GM12865 (cell line): ENCODE data around the gene NOL7.

Source experiments
- DNase-seq: peaks from one replicate; pipeline ENCODE4 v3.0.0; 2010; ENCODE audit warnings: low read depth
- H3K4me3 ChIP-seq: 2 replicates; pipeline ENCODE4 v1.5.1; 2011; ENCODE audit warnings: mild to moderate bottlenecking, low read depth, low read length, control low read depth
- TF ChIP-seq, protein P1 (sequence below): IDR thresholded peaks from 2 replicates; pipeline ENCODE4 v1.5.1; 2011; ENCODE audit warnings: low read length, control low read depth, low read depth, inconsistent platforms; ENCODE audit not compliant: insufficient read depth; ENCODE audit errors: missing control alignments

Gene NOL7

GRCh38 chr6:13641315-13641714 is 26.2 kb downstream of the NOL7 start:
- DNase-seq, result no peak

DNA sequence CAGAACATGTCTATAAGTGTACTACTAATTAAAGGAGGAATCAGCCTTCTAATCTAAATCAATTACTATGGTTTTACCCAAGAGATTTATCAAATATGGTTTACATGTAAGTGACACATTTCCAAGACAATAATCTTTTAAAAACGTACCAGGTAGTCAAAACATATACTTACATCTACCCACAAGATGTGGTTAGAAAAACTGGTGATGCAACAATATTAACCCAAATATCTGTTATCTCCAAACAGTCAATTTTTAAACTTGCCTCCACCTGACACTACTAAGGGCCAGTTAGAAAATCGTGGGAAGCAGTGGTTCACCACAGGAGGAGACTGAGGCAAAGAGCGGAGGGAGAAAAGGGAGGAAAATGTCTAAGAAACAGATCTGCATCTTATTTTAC is 28.0 kb downstream of the NOL7 start:
- TF ChIP-seq, protein P1, sequence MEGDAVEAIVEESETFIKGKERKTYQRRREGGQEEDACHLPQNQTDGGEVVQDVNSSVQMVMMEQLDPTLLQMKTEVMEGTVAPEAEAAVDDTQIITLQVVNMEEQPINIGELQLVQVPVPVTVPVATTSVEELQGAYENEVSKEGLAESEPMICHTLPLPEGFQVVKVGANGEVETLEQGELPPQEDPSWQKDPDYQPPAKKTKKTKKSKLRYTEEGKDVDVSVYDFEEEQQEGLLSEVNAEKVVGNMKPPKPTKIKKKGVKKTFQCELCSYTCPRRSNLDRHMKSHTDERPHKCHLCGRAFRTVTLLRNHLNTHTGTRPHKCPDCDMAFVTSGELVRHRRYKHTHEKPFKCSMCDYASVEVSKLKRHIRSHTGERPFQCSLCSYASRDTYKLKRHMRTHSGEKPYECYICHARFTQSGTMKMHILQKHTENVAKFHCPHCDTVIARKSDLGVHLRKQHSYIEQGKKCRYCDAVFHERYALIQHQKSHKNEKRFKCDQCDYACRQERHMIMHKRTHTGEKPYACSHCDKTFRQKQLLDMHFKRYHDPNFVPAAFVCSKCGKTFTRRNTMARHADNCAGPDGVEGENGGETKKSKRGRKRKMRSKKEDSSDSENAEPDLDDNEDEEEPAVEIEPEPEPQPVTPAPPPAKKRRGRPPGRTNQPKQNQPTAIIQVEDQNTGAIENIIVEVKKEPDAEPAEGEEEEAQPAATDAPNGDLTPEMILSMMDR, result no peak
- H3K4me3 ChIP-seq, result no peak overlapping the region
- no peak for DNase-seq

More at GRCh38 chr6:13641315-13641714, 26.2 kb downstream of the NOL7 start:
- TF ChIP-seq, protein P1, result no peak
- no peak overlapping the region for H3K4me3 ChIP-seq

GRCh38 chr6:13648850-13649249 is 33.7 kb downstream of the NOL7 start:
- no peak for DNase-seq
- H3K4me3 ChIP-seq, result no peak overlapping the region
- TF ChIP-seq, protein P1, result no peak

DNA sequence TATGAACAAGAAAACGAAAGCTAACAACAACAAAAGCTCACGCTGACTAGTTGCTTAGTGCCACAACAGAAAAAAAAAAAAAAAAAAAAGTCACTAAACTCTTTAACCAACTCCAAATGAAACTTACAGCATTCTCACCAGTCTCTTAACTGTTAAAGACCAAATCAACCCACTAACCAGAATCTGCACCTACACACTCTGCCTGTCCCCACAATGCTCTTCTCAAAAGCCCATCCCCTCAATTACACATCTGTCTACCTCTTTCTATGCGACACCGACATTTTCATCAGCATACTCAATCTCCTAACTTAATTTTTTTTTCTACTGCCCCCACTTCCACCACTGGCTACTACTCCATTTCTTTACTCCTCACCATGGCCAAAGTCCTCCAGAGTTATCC is 34.3 kb downstream of the NOL7 start:
- TF ChIP-seq, protein P1, result no peak
- DNase-seq, result no peak
- no peak overlapping the region for H3K4me3 ChIP-seq

DNA sequence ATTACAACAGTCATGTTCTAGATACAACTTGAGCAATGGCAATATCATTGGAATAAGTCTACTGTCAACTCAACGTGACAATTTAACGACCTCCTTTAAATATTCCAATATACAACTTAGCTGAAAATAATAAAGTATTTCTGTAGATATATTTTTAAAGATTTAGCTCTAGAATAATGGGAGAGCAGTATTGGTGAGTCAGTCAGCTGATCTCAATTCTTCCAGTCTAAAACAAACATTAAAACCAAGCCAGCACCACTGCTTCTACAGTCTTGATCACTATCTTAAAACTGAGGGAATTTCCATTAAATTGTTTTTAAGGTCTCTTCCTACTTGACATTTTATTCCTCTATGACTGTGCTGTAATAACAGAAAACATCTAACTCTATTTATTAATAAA is 38.2 kb downstream of the NOL7 start:
- TF ChIP-seq, protein P1, result no peak
- DNase-seq, result no peak
- H3K4me3 ChIP-seq, result no peak overlapping the region

- no peak overlapping the region for H3K4me3 ChIP-seq
- TF ChIP-seq, protein P1, result no peak
- no peak for DNase-seq
These were observed 39.4 kb downstream of the NOL7 start for GRCh38 chr6:13654496-13654895.

- H3K4me3 ChIP-seq, result no peak overlapping the region
- TF ChIP-seq, protein P1, result no peak
- peak; percentile 45 for DNase-seq
These were observed 40.6 kb downstream of the NOL7 start for GRCh38 chr6:13655700-13656099.
